Fibroblast of mammary gland (primary cell): ENCODE measurements around the gene EGFL7.

Source experiments
- DNase-seq: peaks from one replicate; pipeline ENCODE4 v3.0.0-alpha.2; 2010; ENCODE audit warnings: low read depth
- H3K4me3 ChIP-seq: 2 replicates; pipeline ENCODE4 v1.5.1; 2011; ENCODE audit warnings: low read depth, mild to moderate bottlenecking, low read length, moderate library complexity; ENCODE audit not compliant: control insufficient read depth
- TF ChIP-seq, protein P1 (sequence below): conservative IDR thresholded peaks from 2 replicates; pipeline ENCODE4 v1.5.1; 2011; ENCODE audit warnings: low read depth, low read length, inconsistent platforms; ENCODE audit not compliant: control insufficient read depth, insufficient read depth

Gene EGFL7

DNA sequence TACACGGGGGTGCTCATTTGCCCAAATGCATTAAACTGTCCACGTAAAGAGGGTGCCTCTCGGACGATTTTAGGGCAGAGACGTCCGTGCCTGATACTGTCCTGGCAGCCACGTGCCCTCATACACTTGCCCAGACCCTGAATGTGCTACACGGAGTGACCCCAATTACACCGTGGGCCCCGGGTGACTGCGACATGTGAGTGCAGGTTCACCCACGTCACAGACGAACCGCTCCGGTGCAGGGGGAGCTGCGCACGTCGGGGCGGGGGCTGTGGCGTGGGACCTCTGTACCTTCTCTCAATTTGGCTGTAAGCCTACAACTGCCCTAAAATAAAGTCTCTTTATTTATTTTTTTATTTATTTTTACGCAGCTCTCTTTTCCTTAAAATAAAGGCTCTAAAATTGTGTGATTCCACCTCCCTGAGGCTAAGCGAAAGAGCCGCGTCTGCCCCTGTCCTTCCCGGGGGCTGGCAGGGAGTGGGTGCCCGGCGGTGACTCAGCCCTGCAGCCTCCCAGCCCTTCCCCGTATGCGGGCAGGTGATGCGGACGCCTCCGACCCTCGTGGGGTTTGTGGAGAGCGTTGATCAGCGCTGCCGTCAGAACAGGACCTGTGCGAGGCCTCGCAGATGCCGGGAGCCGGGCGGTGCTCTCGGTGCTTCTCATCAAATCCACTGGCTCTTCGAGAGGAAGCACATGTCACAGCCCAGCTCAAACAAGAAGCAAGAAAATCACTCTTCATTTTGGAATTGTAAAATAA is 9.2 kb upstream of the EGFL7 start:
- TF ChIP-seq, protein P1, sequence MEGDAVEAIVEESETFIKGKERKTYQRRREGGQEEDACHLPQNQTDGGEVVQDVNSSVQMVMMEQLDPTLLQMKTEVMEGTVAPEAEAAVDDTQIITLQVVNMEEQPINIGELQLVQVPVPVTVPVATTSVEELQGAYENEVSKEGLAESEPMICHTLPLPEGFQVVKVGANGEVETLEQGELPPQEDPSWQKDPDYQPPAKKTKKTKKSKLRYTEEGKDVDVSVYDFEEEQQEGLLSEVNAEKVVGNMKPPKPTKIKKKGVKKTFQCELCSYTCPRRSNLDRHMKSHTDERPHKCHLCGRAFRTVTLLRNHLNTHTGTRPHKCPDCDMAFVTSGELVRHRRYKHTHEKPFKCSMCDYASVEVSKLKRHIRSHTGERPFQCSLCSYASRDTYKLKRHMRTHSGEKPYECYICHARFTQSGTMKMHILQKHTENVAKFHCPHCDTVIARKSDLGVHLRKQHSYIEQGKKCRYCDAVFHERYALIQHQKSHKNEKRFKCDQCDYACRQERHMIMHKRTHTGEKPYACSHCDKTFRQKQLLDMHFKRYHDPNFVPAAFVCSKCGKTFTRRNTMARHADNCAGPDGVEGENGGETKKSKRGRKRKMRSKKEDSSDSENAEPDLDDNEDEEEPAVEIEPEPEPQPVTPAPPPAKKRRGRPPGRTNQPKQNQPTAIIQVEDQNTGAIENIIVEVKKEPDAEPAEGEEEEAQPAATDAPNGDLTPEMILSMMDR, result no peak
- H3K4me3 ChIP-seq, result no peak overlapping the region
- DNase-seq, result no peak

DNA sequence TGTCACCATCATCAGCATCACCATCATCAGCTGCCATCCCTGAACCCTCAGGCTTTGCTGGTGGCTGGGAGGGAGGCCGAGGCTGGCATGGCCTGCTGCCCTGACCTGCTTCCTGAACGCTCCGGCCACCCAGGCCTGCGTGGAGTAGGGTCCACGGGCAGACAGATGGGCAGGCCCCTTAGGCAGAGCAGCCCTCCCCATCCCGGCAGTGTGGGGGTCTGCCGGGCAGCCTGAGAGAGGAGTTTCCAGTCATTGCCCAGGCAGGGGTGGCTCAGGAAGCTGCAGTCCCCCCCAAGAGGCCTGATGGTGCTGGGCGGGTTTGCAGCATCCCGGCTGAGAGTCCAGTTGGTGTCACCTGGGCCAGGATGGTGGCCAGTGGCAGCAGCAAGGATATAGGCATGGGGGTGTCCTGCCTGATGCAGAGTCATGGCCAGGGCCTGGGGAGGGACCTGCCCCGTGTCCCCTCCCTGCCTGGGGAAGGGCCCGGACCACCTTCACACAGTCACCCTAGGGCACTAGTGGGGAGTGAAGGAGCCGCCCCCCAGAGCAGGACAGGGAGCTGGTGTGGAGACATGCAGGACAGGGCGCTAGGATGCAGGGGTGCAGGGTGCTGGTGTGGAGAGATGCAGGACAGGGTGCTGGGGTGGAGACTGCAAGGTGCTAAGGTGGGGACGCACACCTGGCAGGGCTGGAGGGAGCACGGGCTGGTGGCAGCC is 7.7 kb upstream of the EGFL7 start:
- no peak for DNase-seq
- TF ChIP-seq, protein P1, result no peak

DNA sequence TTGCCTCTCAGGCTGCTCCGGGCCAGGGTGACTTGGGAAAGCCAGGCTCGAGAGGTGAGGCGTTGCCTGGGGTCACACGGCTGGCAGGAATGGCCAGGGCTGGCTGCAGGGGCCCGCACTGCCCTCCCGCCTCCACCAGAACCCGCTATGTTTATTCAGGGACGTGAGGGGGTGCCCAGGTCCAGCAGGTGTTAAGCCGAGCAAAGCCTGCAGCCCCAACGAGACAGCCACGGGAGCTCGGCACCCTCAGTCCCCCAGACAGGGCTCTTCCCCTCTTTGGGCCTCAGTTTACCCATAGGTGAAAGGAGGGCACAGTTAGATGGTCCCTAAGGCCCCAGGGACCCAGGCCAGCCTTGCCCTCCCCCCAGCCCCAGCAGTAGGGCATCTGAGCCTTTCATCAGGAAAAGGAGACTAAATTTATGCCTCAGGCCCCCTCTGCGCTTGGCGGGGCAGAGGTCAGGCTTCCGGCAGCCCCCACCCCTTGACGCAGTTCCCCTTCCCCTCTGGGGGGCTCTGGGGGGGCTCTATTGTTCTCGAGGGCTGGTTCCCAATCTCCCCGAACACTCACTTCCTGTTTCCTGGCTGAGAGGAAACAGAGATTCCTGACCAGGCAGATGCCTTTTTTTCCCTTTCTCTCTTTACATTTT is 7.1 kb upstream of the EGFL7 start:
- TF ChIP-seq, protein P1, result no peak
- DNase-seq, result no peak
- H3K4me3 ChIP-seq, result no peak overlapping the region

More for the DNA sequence above, 7.7 kb upstream of the EGFL7 start:
- no peak overlapping the region for H3K4me3 ChIP-seq

DNA sequence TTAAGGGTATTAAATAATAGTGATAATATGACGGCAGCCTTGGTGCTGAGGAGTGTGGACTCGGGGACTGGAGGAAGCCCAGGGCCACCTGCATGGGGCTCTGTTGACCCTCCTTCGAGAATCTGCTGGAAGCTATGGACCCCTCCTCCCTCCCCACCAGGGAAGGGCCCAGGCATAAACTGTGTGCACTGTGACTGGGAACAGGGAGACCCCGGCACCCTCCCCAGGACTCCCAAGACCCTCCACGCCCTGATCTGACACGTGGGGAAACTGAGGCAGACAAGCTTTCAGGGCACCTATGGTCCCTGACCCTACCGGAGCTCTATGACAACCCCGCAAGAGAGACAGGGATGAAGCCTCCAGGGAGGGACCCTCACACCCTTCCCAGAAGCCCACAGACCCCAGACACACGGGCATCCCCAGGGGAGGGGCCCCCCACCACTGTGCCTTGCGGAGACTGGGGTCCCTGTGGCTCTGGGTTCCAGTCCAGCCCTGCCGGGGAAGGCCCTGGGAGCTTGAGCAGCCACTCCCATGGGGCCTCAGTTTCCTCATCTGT is 6.5 kb upstream of the EGFL7 start:
- H3K4me3 ChIP-seq, result no peak overlapping the region

DNA sequence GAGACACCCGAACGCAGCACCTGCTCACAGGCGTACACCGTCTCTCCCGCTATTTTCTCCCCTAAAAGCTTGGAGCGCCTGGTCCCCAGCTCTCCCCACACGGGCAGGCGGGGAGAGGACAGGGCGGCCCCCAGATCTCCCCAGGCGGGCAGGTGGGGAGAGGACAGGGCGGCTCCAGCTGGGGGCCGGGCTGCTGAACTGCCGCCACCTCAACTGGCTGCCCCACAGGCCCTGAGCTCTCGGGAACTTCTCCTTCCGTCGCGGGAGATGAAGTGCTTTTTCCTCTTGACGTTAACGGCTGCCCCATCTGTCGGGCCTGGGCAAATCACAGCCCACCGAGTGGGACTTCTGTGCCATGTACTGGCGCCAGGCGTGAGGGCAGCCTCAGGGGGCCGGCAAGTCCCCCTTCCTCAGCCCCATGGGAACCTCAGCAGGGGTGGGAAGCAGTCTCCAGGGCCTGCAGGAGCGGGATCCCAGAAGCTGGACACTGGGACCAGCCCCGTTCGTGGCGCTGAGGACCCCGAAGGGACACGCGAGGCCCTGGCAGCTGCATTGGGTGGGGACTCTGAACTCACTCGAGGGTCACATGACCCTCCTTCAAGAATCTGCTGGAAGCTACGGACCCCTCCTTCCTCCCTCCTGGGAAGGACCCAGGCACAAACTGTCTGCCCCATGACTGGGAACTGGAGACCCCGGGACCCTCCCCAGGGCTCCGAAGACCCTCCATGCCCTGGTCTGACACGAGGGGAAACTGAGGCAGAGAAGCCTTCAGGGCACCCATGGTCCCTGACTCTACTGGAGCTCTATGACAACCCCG is 5.7 kb upstream of the EGFL7 start:
- TF ChIP-seq, protein P1, result no peak
- no peak overlapping the region for H3K4me3 ChIP-seq
- no peak for DNase-seq

More for the DNA sequence above, 6.5 kb upstream of the EGFL7 start:
- no peak for DNase-seq
- TF ChIP-seq, protein P1, result no peak
